ENCODE measurements around the gene CCDC152.

The CCDC152 gene

GRCh38 chr5:42819745-42820144 is 63.1 kb downstream of the CCDC152 start:
- no peak overlapping the region for H3K4me3 ChIP-seq (ENCODE audit: low read depth, low read length)
- in situ Hi-C loops (cut with HindIII; ENCODE audit: low sequenced_read_pairs) = no loop called here
- TF ChIP-seq CTCF (IDR thresholded peaks at IDR 0.05; ENCODE audit: low read depth, low read length, missing control alignments) = no peak
- DNase-seq (ENCODE audit: low read depth) = no peak

DNA sequence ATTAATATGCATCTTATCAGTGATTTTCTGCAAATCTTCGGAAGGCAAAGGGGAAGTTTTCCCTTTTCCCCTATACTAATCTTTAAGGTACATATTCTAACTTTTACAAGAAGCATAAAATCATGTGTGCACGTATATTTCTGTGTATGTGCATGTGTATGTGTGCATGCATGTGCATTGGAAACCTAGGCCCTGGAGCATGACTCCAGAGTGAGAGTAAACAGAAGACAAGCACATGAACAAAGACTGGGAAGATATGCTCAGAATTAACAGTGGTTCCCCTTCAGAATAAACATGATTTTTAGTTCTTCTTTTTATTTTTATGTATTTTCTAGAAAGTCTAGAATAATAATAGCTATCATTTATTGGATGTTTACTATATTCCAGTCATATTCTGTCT is 65.9 kb downstream of the CCDC152 start:
- no peak for TF ChIP-seq CTCF (IDR thresholded peaks at IDR 0.05; ENCODE audit: low read depth, low read length, missing control alignments)
- no peak overlapping the region for H3K4me3 ChIP-seq (ENCODE audit: low read depth, low read length)
- in situ Hi-C loops (cut with HindIII; ENCODE audit: low sequenced_read_pairs) = no loop called here
- no peak for DNase-seq (ENCODE audit: low read depth)

DNA sequence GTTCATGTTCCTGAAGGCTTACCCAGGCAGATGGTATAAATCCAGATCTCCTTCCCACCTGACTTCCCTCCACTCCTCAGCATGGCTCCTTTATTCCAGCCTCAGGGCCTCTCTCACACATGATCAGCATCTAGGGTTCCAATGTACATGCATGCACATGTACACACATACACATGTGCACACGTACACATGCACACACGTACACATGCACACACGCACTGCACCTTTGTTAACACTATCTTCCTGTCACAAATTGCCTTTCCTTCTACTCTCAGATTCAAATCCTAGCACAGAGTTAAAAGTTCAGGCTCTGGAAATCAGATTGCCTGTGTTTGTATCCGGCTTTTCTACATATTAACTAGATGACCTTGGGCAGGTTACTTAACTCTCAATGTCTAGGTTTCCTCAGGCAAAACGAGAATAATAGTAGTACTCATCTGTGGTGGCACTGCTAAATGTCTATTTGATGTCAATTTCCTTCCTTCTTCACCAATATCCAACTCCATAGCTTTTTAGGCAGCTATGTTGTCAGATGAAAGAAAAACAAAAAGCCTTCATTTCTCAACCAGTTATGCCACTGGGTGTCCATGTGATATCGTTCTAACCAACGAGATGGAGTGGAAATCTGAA is 67.8 kb downstream of the CCDC152 start:
- no peak overlapping the region for H3K4me3 ChIP-seq (ENCODE audit: low read depth, low read length)
- in situ Hi-C loops (cut with HindIII; ENCODE audit: low sequenced_read_pairs) = no loop called here
- no peak for TF ChIP-seq CTCF (IDR thresholded peaks at IDR 0.05; ENCODE audit: low read depth, low read length, missing control alignments)
- no peak for DNase-seq (ENCODE audit: low read depth)

- no peak for TF ChIP-seq CTCF (IDR thresholded peaks at IDR 0.05; ENCODE audit: low read depth, low read length, missing control alignments)
- DNase-seq (ENCODE audit: low read depth) = no peak
- in situ Hi-C loops (cut with HindIII; ENCODE audit: low sequenced_read_pairs) = no loop called here
- H3K4me3 ChIP-seq (ENCODE audit: low read depth, low read length) = no peak overlapping the region
Measured at GRCh38 chr5:42825422-42826148, 69.0 kb downstream of the CCDC152 start.

DNA sequence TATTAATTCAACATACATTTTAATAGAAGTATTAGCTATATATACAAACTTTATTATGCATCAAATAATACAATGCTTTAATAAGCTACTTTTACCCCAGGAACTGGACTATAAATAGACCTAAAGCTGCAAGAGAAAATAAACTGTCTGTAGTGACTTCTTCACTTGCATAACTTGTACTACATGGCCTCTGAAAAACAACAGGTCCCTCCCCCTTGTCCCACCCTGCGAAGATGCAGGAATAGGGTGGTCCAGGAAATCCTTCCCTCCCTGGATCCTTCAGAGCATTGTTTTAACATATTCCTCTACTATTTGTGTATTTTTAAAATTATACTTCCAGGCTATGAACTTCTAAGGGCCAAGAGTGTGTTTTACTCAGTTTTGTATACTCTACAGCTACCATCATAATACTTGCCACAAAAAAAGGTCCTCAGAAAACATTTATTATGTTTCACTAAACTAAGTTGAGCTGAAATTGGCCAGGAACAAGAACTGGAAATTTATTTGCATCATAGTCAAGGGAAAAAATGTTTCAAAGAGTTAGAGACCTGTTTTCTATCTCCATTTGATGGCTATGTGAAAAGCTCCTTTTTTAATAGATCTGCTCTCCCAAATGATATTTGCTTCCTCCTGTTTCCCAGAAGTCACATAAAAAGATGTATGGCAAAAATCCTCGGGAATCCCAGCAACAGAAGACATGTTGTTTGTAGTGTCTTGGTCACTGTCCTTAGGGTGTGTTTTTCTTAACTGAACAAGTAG is 70.3 kb downstream of the CCDC152 start:
- in situ Hi-C loops (cut with HindIII; ENCODE audit: low sequenced_read_pairs) = no loop called here
- H3K4me3 ChIP-seq (ENCODE audit: low read depth, low read length) = no peak overlapping the region
- TF ChIP-seq CTCF (IDR thresholded peaks at IDR 0.05; ENCODE audit: low read depth, low read length, missing control alignments) = no peak
- no peak for DNase-seq (ENCODE audit: low read depth)

GRCh38 chr5:42828671-42829070 is 72.1 kb downstream of the CCDC152 start:
- no peak for DNase-seq (ENCODE audit: low read depth)
- no peak for TF ChIP-seq CTCF (IDR thresholded peaks at IDR 0.05; ENCODE audit: low read depth, low read length, missing control alignments)
- no peak overlapping the region for H3K4me3 ChIP-seq (ENCODE audit: low read depth, low read length)
- in situ Hi-C loops (cut with HindIII; ENCODE audit: low sequenced_read_pairs) = no loop called here
